ENCODE results near the gene GJB4. TPM values are rescaled to one million over a fixed set of nuclear protein-coding genes. Genes with fewer than 3 reads are reported as not detected.

The GJB4 gene
- total and polyA plus RNA-seq, 4 donors, result not detected

- peaks cover 0 to 3% (median 0%) of the 10 kb centered on the region in 4 donors for H3K36me3 ChIP-seq (ENCODE audit: control insufficient read depth in 4 of 4, insufficient read depth in 3 of 4, low read depth in 1 of 4, low read length in 3 of 4)
- H3K9ac ChIP-seq (ENCODE audit: low read depth in 1 of 2, low read length in 2 of 2), result no peak overlapping the region
- no peak for TF ChIP-seq EGR1 (IDR thresholded peaks at IDR 0.05; ENCODE audit: low read depth in 2 of 2)
- no peak for TF ChIP-seq FOXA1 (IDR thresholded peaks at IDR 0.05)
- no peak for TF ChIP-seq NR2F2 (IDR thresholded peaks at IDR 0.05)
- no peak for TF ChIP-seq JUND (IDR thresholded peaks at IDR 0.05)
- no peak for TF ChIP-seq RXRA (IDR thresholded peaks at IDR 0.05)
- no peak for TF ChIP-seq ATF3 (IDR thresholded peaks at IDR 0.05)
- no peak for TF ChIP-seq TAF1 (conservative IDR thresholded peaks at IDR 0.05)
- TF ChIP-seq SP1 (IDR thresholded peaks at IDR 0.05), result no peak
- no peak for TF ChIP-seq FOXA2 (IDR thresholded peaks at IDR 0.05)
- no peak for TF ChIP-seq RAD21 (IDR thresholded peaks at IDR 0.05)
- no peak for TF ChIP-seq MAX (IDR thresholded peaks at IDR 0.05)
- TF ChIP-seq HNF4A (conservative IDR thresholded peaks at IDR 0.05), result no peak
- no peak for TF ChIP-seq GABPA (IDR thresholded peaks at IDR 0.05 in 1 of 2, conservative IDR thresholded peaks at IDR 0.05 in 1 of 2)
- no peak for TF ChIP-seq REST (IDR thresholded peaks at IDR 0.05)
- TF ChIP-seq CTCF (IDR thresholded peaks at IDR 0.05; ENCODE audit: low read depth, low read length, missing input control), result no peak
- TF ChIP-seq YY1 (IDR thresholded peaks at IDR 0.05), result no peak
- no peak overlapping the region for H3K27ac ChIP-seq (ENCODE audit: low read depth in 1 of 2, low read length in 2 of 2)
- 79% methylated on average over 6 of the region's 6 CpGs for WGBS
- no peaks in the 10 kb centered on the region for H3K9me3 ChIP-seq (ENCODE audit: control insufficient read depth in 4 of 4, low read length in 3 of 4)
- no peaks in the 10 kb centered on the region for H3K27me3 ChIP-seq (ENCODE audit: control insufficient read depth in 4 of 4, insufficient read depth in 4 of 4, low read length in 3 of 4)
- DNase-seq (ENCODE audit: low spot score), result no peak
- peaks cover 0 to 5% (median 2%) of the 10 kb centered on the region in 4 donors for H3K4me1 ChIP-seq (ENCODE audit: control insufficient read depth in 4 of 4, insufficient read depth in 4 of 4, low read length in 3 of 4)
- H3K4me3 ChIP-seq (ENCODE audit: low read depth in 1 of 3, low read length in 3 of 3), result peak overlapping the region in 1 of 3 donors; percentile 2
Observed at GRCh38 chr1:34795916-34796315, 36.4 kb downstream of the GJB4 start.

GRCh38 chr1:34796990-34797389, 37.5 kb downstream of the GJB4 start:
- H3K4me3 ChIP-seq (ENCODE audit: low read depth in 1 of 3, low read length in 3 of 3), result no peak overlapping the region
- WGBS, result 85% methylated on average over 6 of the region's 6 CpGs
- peak overlapping the region in 1 of 2 donors; percentile 83 for H3K27ac ChIP-seq (ENCODE audit: low read depth in 1 of 2, low read length in 2 of 2)
- H3K27me3 ChIP-seq (ENCODE audit: control insufficient read depth in 4 of 4, insufficient read depth in 4 of 4, low read length in 3 of 4), result no peaks in the 10 kb centered on the region
- H3K4me1 ChIP-seq (ENCODE audit: control insufficient read depth in 4 of 4, insufficient read depth in 4 of 4, low read length in 3 of 4), result peaks cover 0 to 5% (median 2%) of the 10 kb centered on the region in 4 donors
- H3K9me3 ChIP-seq (ENCODE audit: control insufficient read depth in 4 of 4, low read length in 3 of 4), result no peaks in the 10 kb centered on the region
- no peak for DNase-seq (ENCODE audit: low spot score)
- H3K36me3 ChIP-seq (ENCODE audit: control insufficient read depth in 4 of 4, insufficient read depth in 3 of 4, low read depth in 1 of 4, low read length in 3 of 4), result peaks cover 0 to 3% (median 0%) of the 10 kb centered on the region in 4 donors
- no peak for TF ChIP-seq RXRA (IDR thresholded peaks at IDR 0.05)
- TF ChIP-seq YY1 (IDR thresholded peaks at IDR 0.05), result no peak
- no peak for TF ChIP-seq HNF4G (IDR thresholded peaks at IDR 0.05)
- no peak for TF ChIP-seq TAF1 (conservative IDR thresholded peaks at IDR 0.05)
- TF ChIP-seq HNF4A (conservative IDR thresholded peaks at IDR 0.05), result no peak
- no peak for TF ChIP-seq FOXA1 (IDR thresholded peaks at IDR 0.05)
- TF ChIP-seq EGR1 (IDR thresholded peaks at IDR 0.05; ENCODE audit: low read depth in 2 of 2), result no peak
- no peak for TF ChIP-seq RAD21 (IDR thresholded peaks at IDR 0.05)
- TF ChIP-seq SP1 (IDR thresholded peaks at IDR 0.05), result no peak
- H3K9ac ChIP-seq (ENCODE audit: low read depth in 1 of 2, low read length in 2 of 2), result no peak overlapping the region
